GM18861 (cell line): ENCODE measurements around the gene CARD9.
"Not testable (repeated sequence)": the region's sequence is repeated elsewhere in the genome, so short reads cannot be mapped to it uniquely, and the experiment has no call there.

Experiments
- ATAC-seq: cut with Tn5 transposase; IDR thresholded peaks from one replicate; pipeline ENCODE4 v1.9.1; 2021; ENCODE audit not compliant: unreplicated experiment

The CARD9 gene

GRCh38 chr9:136364942-136365774 is 8.3 kb downstream of the CARD9 start:
- no peak for ATAC-seq

- ATAC-seq = no peak
These were observed 9.3 kb downstream of the CARD9 start for GRCh38 chr9:136363949-136364748.

- peak; percentile 58 for ATAC-seq
These were observed 10.1 kb downstream of the CARD9 start, which contains the start of gene DNLZ for GRCh38 chr9:136363106-136363948. Gene DNLZ, minus strand, starts transcription at chr9:136363744. Its CDS starts 30 bp downstream, at chr9:136363714.

- ATAC-seq = no peak
These were observed 11.1 kb downstream of the CARD9 start for GRCh38 chr9:136362450-136362784.

- ATAC-seq = no peak
These were observed 11.6 kb downstream of the CARD9 start for GRCh38 chr9:136361754-136362449.

- ATAC-seq = no peak
These were observed 12.3 kb downstream of the CARD9 start for GRCh38 chr9:136361047-136361753.

- ATAC-seq = no peak
These were observed 13.4 kb downstream of the CARD9 start for GRCh38 chr9:136359774-136360718.

GRCh38 chr9:136358888-136359287 is 14.6 kb downstream of the CARD9 start:
- ATAC-seq = no peak

- no peak for ATAC-seq
These were observed 15.5 kb downstream of the CARD9 start for GRCh38 chr9:136358016-136358415.

- ATAC-seq = no peak
These were observed 16.2 kb downstream of the CARD9 start for GRCh38 chr9:136357202-136357725.

- no peak for ATAC-seq
These were observed 17.6 kb downstream of the CARD9 start for GRCh38 chr9:136355616-136356557.

GRCh38 chr9:136354592-136355085 is 18.8 kb downstream of the CARD9 start:
- no peak for ATAC-seq

GRCh38 chr9:136353757-136354488 is 19.5 kb downstream of the CARD9 start:
- ATAC-seq = no peak

- ATAC-seq = no peak
These were observed 20.4 kb downstream of the CARD9 start for GRCh38 chr9:136353088-136353487.

- no peak for ATAC-seq
These were observed 20.8 kb downstream of the CARD9 start for GRCh38 chr9:136352682-136353081.

GRCh38 chr9:136351868-136352267 is 21.6 kb downstream of the CARD9 start:
- ATAC-seq = not testable (repeated sequence)
